Erythroblast (primary cell): ENCODE measurements around the gene NEXN.

Experiments
- GATA1 ChIP-seq: IDR thresholded peaks from 2 replicates; pipeline ENCODE4 v1.6.1; 2011; ENCODE audit warnings: low read depth, mild to moderate bottlenecking, control low read depth, low read length, moderate library complexity
- POLR2A ChIP-seq: IDR thresholded peaks from 2 replicates; pipeline ENCODE4 v1.6.1; 2011; ENCODE audit warnings: mild to moderate bottlenecking, low read length

DNA sequence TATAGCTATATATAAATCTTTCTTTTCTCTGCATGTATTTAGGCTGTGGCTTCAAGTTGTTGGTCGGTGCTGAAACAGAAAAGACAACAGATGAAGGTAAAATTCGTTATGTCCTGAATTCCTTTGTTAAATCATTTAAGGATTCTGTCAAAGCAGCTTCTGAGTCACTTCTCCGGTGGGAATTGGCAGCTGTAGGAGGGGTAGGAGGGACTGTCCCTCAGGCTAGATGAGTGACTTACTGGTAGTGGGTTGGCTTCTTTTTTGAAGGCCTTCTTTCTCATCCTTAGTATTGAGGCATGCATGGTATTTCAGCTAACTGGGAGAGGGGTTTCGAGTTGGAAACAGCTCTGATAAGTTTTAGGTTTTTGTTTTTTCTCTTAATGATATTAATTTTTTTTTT is 22.1 kb upstream of the NEXN start:
- TF ChIP-seq POLR2A (no peak), GATA1 (no peak)
